ENCODE measurements around the gene NEMP1.

DNA sequence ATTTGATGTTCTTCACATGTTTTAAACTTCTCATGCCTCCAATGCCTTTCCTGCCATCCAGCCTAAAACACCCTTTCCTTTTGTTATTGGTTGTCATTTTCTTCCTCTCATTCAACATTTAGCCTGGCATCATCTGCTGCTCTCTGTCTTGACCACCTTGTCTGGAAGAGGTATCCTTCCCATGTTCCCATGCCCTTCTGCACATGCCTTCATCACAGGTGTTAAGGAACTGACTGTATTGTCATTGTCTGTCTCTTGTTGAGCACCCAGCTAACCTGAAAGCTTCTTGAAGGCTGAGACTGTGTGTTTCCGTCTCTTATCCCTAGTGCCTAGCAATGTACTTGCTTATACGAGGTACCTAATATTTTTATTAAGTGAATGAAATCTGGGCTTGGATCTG, 45.2 kb upstream of the NEMP1 start:
- TF ChIP-seq POLR2A (IDR thresholded peaks at IDR 0.05; ENCODE audit: low read depth, low read length) (no peak), TAF1 (IDR thresholded peaks at IDR 0.05; ENCODE audit: borderline replicate concordance, low read depth, low read length) (no peak), POLR2AphosphoS5 (IDR thresholded peaks at IDR 0.05; ENCODE audit: low read depth, low read length) (no peak)

All from GM12892 (cell line).